ENCODE data around the gene SMS.

DNA sequence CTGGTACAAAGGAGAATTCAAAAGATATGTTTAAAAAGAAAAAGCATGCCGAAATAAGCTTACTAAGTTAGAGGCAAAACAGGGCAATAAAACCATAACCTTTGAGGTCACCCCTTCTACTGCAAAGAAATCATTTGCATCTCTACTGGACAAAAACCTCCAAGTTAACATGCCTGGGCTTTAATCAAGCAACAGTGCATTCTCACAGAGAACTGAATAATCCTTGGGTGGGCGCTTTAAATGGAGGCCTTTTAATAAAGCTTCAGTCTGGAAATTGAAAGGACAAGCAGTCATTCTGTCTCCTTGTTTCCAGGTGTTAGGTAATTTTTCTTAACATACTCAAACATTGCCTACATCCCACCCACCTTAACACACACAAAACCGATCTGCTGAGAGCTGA, 34.6 kb upstream of the SMS start:
- TF ChIP-seq, protein P1, sequence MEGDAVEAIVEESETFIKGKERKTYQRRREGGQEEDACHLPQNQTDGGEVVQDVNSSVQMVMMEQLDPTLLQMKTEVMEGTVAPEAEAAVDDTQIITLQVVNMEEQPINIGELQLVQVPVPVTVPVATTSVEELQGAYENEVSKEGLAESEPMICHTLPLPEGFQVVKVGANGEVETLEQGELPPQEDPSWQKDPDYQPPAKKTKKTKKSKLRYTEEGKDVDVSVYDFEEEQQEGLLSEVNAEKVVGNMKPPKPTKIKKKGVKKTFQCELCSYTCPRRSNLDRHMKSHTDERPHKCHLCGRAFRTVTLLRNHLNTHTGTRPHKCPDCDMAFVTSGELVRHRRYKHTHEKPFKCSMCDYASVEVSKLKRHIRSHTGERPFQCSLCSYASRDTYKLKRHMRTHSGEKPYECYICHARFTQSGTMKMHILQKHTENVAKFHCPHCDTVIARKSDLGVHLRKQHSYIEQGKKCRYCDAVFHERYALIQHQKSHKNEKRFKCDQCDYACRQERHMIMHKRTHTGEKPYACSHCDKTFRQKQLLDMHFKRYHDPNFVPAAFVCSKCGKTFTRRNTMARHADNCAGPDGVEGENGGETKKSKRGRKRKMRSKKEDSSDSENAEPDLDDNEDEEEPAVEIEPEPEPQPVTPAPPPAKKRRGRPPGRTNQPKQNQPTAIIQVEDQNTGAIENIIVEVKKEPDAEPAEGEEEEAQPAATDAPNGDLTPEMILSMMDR (IDR thresholded peaks at IDR 0.05), result no peak
- TF ChIP-seq POLR2A (IDR thresholded peaks at IDR 0.05), result no peak
